ENCODE measurements around the gene LGALSL. TPM values are rescaled to one million over a fixed set of nuclear protein-coding genes. Genes with fewer than 3 reads are reported as not detected.

The LGALSL gene
- 11.6 TPM for total RNA-seq

- peaks cover 22% of the 10 kb centered on the region for H3K27me3 ChIP-seq (ENCODE audit: insufficient read depth, low read length)
- H3K4me1 ChIP-seq (ENCODE audit: insufficient read depth, low read length) = peaks cover 16% of the 10 kb centered on the region
- H3K4me3 ChIP-seq (ENCODE audit: low read length) = peak within 1 kb of the TSS; percentile 46
- H3K9me3 ChIP-seq (ENCODE audit: low read depth, low read length) = no peaks in the 10 kb centered on the region
Observed at GRCh38 chr2:64453770-64454385, at the start of gene LGALSL. Gene LGALSL (plus strand): TSS chr2:64454162. CDS start chr2:64454546, 384 bp downstream.

GRCh38 chr2:64404743-64405142 lies 49.2 kb upstream of the LGALSL start:
- Histone ChIP-seq H3K4me1 (ENCODE audit: insufficient read depth, low read length) (peaks cover 6% of the 10 kb centered on the region), H3K4me3 (ENCODE audit: low read length) (no peak overlapping the region), H3K27me3 (ENCODE audit: insufficient read depth, low read length) (no peaks in the 10 kb centered on the region), H3K9me3 (ENCODE audit: low read depth, low read length) (no peaks in the 10 kb centered on the region)

- Histone ChIP-seq H3K27me3 (ENCODE audit: insufficient read depth, low read length) (no peaks in the 10 kb centered on the region), H3K9me3 (ENCODE audit: low read depth, low read length) (no peaks in the 10 kb centered on the region), H3K4me1 (ENCODE audit: insufficient read depth, low read length) (peaks cover 6% of the 10 kb centered on the region), H3K4me3 (ENCODE audit: low read length) (no peak overlapping the region)
Observed at GRCh38 chr2:64405581-64406406, 48.2 kb upstream of the LGALSL start.

GRCh38 chr2:64406407-64406774 lies 47.6 kb upstream of the LGALSL start:
- peaks cover 6% of the 10 kb centered on the region for H3K4me1 ChIP-seq (ENCODE audit: insufficient read depth, low read length)
- H3K9me3 ChIP-seq (ENCODE audit: low read depth, low read length) = no peaks in the 10 kb centered on the region
- no peak overlapping the region for H3K4me3 ChIP-seq (ENCODE audit: low read length)
- no peaks in the 10 kb centered on the region for H3K27me3 ChIP-seq (ENCODE audit: insufficient read depth, low read length)

- Histone ChIP-seq H3K4me1 (ENCODE audit: insufficient read depth, low read length) (peaks cover 6% of the 10 kb centered on the region), H3K4me3 (ENCODE audit: low read length) (no peak overlapping the region), H3K9me3 (ENCODE audit: low read depth, low read length) (no peaks in the 10 kb centered on the region), H3K27me3 (ENCODE audit: insufficient read depth, low read length) (no peaks in the 10 kb centered on the region)
Observed at GRCh38 chr2:64408031-64408430, 45.9 kb upstream of the LGALSL start.

GRCh38 chr2:64410671-64411070 lies 43.3 kb upstream of the LGALSL start:
- peaks cover 18% of the 10 kb centered on the region for H3K4me1 ChIP-seq (ENCODE audit: insufficient read depth, low read length)
- H3K27me3 ChIP-seq (ENCODE audit: insufficient read depth, low read length) = no peaks in the 10 kb centered on the region
- H3K4me3 ChIP-seq (ENCODE audit: low read length) = no peak overlapping the region
- no peaks in the 10 kb centered on the region for H3K9me3 ChIP-seq (ENCODE audit: low read depth, low read length)

- Histone ChIP-seq H3K4me3 (ENCODE audit: low read length) (no peak overlapping the region), H3K27me3 (ENCODE audit: insufficient read depth, low read length) (no peaks in the 10 kb centered on the region), H3K4me1 (ENCODE audit: insufficient read depth, low read length) (peaks cover 19% of the 10 kb centered on the region), H3K9me3 (ENCODE audit: low read depth, low read length) (no peaks in the 10 kb centered on the region)
Observed at GRCh38 chr2:64412671-64413070, 41.3 kb upstream of the LGALSL start.

- H3K4me3 ChIP-seq (ENCODE audit: low read length) = no peak overlapping the region
- no peaks in the 10 kb centered on the region for H3K27me3 ChIP-seq (ENCODE audit: insufficient read depth, low read length)
Observed at GRCh38 chr2:64414736-64415435, 39.1 kb upstream of the LGALSL start.

GRCh38 chr2:64417624-64418023 lies 36.3 kb upstream of the LGALSL start:
- no peaks in the 10 kb centered on the region for H3K27me3 ChIP-seq (ENCODE audit: insufficient read depth, low read length)
- H3K9me3 ChIP-seq (ENCODE audit: low read depth, low read length) = no peaks in the 10 kb centered on the region
- H3K4me1 ChIP-seq (ENCODE audit: insufficient read depth, low read length) = peaks cover 19% of the 10 kb centered on the region
- no peak overlapping the region for H3K4me3 ChIP-seq (ENCODE audit: low read length)

More at GRCh38 chr2:64414736-64415435, 39.1 kb upstream of the LGALSL start:
- Histone ChIP-seq H3K4me1 (ENCODE audit: insufficient read depth, low read length) (peaks cover 19% of the 10 kb centered on the region), H3K9me3 (ENCODE audit: low read depth, low read length) (no peaks in the 10 kb centered on the region)

GRCh38 chr2:64419596-64420165 lies 34.3 kb upstream of the LGALSL start:
- Histone ChIP-seq H3K27me3 (ENCODE audit: insufficient read depth, low read length) (no peaks in the 10 kb centered on the region), H3K4me3 (ENCODE audit: low read length) (no peak overlapping the region), H3K4me1 (ENCODE audit: insufficient read depth, low read length) (peaks cover 10% of the 10 kb centered on the region), H3K9me3 (ENCODE audit: low read depth, low read length) (no peaks in the 10 kb centered on the region)

- H3K9me3 ChIP-seq (ENCODE audit: low read depth, low read length) = no peaks in the 10 kb centered on the region
- peaks cover under 1% of the 10 kb centered on the region for H3K4me1 ChIP-seq (ENCODE audit: insufficient read depth, low read length)
- H3K27me3 ChIP-seq (ENCODE audit: insufficient read depth, low read length) = no peaks in the 10 kb centered on the region
- no peak overlapping the region for H3K4me3 ChIP-seq (ENCODE audit: low read length)
Observed at GRCh38 chr2:64420677-64421076, 33.3 kb upstream of the LGALSL start.

- Histone ChIP-seq H3K9me3 (ENCODE audit: low read depth, low read length) (no peaks in the 10 kb centered on the region), H3K4me1 (ENCODE audit: insufficient read depth, low read length) (no peaks in the 10 kb centered on the region), H3K4me3 (ENCODE audit: low read length) (no peak overlapping the region), H3K27me3 (ENCODE audit: insufficient read depth, low read length) (no peaks in the 10 kb centered on the region)
Observed at GRCh38 chr2:64421201-64421600, 32.8 kb upstream of the LGALSL start.

- Histone ChIP-seq H3K4me1 (ENCODE audit: insufficient read depth, low read length) (no peaks in the 10 kb centered on the region), H3K4me3 (ENCODE audit: low read length) (no peak overlapping the region), H3K27me3 (ENCODE audit: insufficient read depth, low read length) (no peaks in the 10 kb centered on the region), H3K9me3 (ENCODE audit: low read depth, low read length) (no peaks in the 10 kb centered on the region)
Observed at GRCh38 chr2:64422466-64422865, 31.5 kb upstream of the LGALSL start.

GRCh38 chr2:64423303-64423702 lies 30.7 kb upstream of the LGALSL start:
- Histone ChIP-seq H3K4me1 (ENCODE audit: insufficient read depth, low read length) (no peaks in the 10 kb centered on the region), H3K9me3 (ENCODE audit: low read depth, low read length) (no peaks in the 10 kb centered on the region), H3K27me3 (ENCODE audit: insufficient read depth, low read length) (no peaks in the 10 kb centered on the region), H3K4me3 (ENCODE audit: low read length) (no peak overlapping the region)

- H3K9me3 ChIP-seq (ENCODE audit: low read depth, low read length) = no peaks in the 10 kb centered on the region
- H3K27me3 ChIP-seq (ENCODE audit: insufficient read depth, low read length) = peaks cover 2% of the 10 kb centered on the region
- H3K4me3 ChIP-seq (ENCODE audit: low read length) = no peak overlapping the region
- no peaks in the 10 kb centered on the region for H3K4me1 ChIP-seq (ENCODE audit: insufficient read depth, low read length)
Observed at GRCh38 chr2:64424416-64424987, 29.5 kb upstream of the LGALSL start.

Data from mononuclear cell (primary cell).